Measurements from ENCODE around the gene MSMB. TPM values are rescaled to one million over a fixed set of nuclear protein-coding genes. Genes with fewer than 3 reads are reported as not detected.

MSMB gene
- total and polyA plus RNA-seq, 2 of the 4 experiments (the other 2 are of a cell fraction) = not detected

DNA sequence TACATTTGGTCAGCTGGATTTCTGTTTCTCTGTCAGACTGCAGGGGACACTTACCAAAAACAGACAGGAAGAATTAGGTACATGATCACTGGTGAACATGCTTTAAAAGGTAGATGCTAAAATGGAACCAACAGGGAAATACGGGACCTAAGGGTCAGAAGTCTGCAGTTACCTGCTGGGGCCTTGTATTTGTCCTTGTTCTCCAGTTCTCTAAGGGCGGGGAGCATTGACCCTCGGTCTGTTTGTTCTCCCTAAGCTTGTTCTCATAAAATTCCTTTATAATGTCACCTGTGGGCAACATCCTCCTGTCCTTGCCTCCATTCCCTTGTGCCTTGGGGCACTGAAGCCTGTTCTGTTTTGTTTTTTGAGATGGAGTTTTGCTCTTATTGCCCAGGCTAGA lies 29.8 kb upstream of the MSMB start:
- POLR2A ChIA-PET (ENCODE audit: unreplicated experiment) = interaction anchor here (0.6 kb wide), 1 partner anchor 53 kb away, joined by 5 read pairs; no protein-coding TSS in a partner anchor

More for the DNA sequence above, 29.8 kb upstream of the MSMB start:
- Histone ChIP-seq H3K4ac (ENCODE audit: low read depth, low read length) (no peak overlapping the region), H3K23ac (ENCODE audit: low read depth, low read length) (no peak overlapping the region), H2BK120ac (ENCODE audit: low read depth, low read length) (no peak overlapping the region), H3K9me1 (ENCODE audit: insufficient read depth, low read length) (no peaks in the 10 kb centered on the region), H3K56ac (ENCODE audit: extremely low read depth, insufficient read depth, low read length) (no peak overlapping the region), H3K4me3 (ENCODE audit: insufficient read depth, low read depth, low read length) (no peak overlapping the region), H3K18ac (ENCODE audit: low read depth, low read length) (no peak overlapping the region), H3K36me3 (ENCODE audit: control insufficient read depth, insufficient read depth, low read length) (no peaks in the 10 kb centered on the region), H3K27me3 (ENCODE audit: control insufficient read depth, insufficient read depth, low read length) (no peaks in the 10 kb centered on the region; the same call in none of the 2 replicates), H3K9ac (ENCODE audit: low read depth, low read length) (no peak overlapping the region), H4K91ac (ENCODE audit: insufficient read depth, low read depth, low read length) (no peak overlapping the region), H3K27ac (ENCODE audit: insufficient read depth, low read length) (no peak overlapping the region), H2AK9ac (replicated peaks; ENCODE audit: low read depth, low read length, poor library complexity) (no peak overlapping the region), H3K79me1 (ENCODE audit: low read depth in 1 of 2, low read length in 2 of 2) (no peaks in the 10 kb centered on the region), H4K8ac (ENCODE audit: low read depth in 2 of 2, low read length in 2 of 2) (no peak overlapping the region), H3K14ac (replicated peaks; ENCODE audit: low read depth, low read length) (no peak overlapping the region), H2BK20ac (ENCODE audit: low read depth, low read length) (no peak overlapping the region), H3K4me2 (ENCODE audit: low read depth, low read length) (no peak overlapping the region), H3K9me3 (ENCODE audit: control insufficient read depth, insufficient read depth, low read length) (no peaks in the 10 kb centered on the region), H2AFZ (replicated peaks; ENCODE audit: low read length, poor library complexity) (no peak overlapping the region), H2BK15ac (ENCODE audit: low read depth, low read length) (no peak overlapping the region), H3K4me1 (ENCODE audit: control insufficient read depth, insufficient read depth, low read length) (peaks cover 2% of the 10 kb centered on the region), H4K20me1 (ENCODE audit: insufficient read depth, low read length) (no peaks in the 10 kb centered on the region), H2AK5ac (ENCODE audit: low read depth, low read length) (no peak overlapping the region), H4K5ac (ENCODE audit: low read depth, low read length) (no peak overlapping the region), H2BK5ac (ENCODE audit: low read depth, low read length, poor library complexity, severe bottlenecking) (no peak overlapping the region)
- DNase-seq (no peak), ATAC-seq (ENCODE audit: low read depth) (no peak)
- BruUV-seq (replicated peaks) = no TSS peak
- CTCF ChIA-PET = no interaction called here
- 67% methylated on average over 2 of the region's 3 CpGs; no CpG with 5 or more reads in 1 of the 2 experiments for WGBS, 2 experiments (ENCODE audit: extremely low coverage in 2 of 2, insufficient read length in 1 of 2)
- in situ Hi-C loops (cut with MboI; ENCODE audit: low sequenced_read_pairs) (no loop called here), dilution Hi-C loops (cut with HindIII; ENCODE audit: low sequenced_read_pairs, unreplicated experiment) (no loop called here), intact Hi-C loops (cut with micrococcal nuclease) (no loop called here)
- no peak for TF ChIP-seq RCOR1 (IDR thresholded peaks at IDR 0.05; ENCODE audit: insufficient replicate concordance, low read length)
- TF ChIP-seq NFE2L2 (IDR thresholded peaks at IDR 0.05; ENCODE audit: low read depth, low read length) = no peak
- TF ChIP-seq, protein P1, sequence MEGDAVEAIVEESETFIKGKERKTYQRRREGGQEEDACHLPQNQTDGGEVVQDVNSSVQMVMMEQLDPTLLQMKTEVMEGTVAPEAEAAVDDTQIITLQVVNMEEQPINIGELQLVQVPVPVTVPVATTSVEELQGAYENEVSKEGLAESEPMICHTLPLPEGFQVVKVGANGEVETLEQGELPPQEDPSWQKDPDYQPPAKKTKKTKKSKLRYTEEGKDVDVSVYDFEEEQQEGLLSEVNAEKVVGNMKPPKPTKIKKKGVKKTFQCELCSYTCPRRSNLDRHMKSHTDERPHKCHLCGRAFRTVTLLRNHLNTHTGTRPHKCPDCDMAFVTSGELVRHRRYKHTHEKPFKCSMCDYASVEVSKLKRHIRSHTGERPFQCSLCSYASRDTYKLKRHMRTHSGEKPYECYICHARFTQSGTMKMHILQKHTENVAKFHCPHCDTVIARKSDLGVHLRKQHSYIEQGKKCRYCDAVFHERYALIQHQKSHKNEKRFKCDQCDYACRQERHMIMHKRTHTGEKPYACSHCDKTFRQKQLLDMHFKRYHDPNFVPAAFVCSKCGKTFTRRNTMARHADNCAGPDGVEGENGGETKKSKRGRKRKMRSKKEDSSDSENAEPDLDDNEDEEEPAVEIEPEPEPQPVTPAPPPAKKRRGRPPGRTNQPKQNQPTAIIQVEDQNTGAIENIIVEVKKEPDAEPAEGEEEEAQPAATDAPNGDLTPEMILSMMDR (conservative IDR thresholded peaks at IDR 0.05; ENCODE audit: low read depth, low read length) = no peak
- TF ChIP-seq BHLHE40 (IDR thresholded peaks at IDR 0.05; ENCODE audit: low read depth, low read length) = no peak
- no peak for TF ChIP-seq MAFK (IDR thresholded peaks at IDR 0.05; ENCODE audit: low read depth, low read length)
- no peak for TF ChIP-seq FOS (IDR thresholded peaks at IDR 0.05; ENCODE audit: low read depth, low read length)
- TF ChIP-seq, protein P2, sequence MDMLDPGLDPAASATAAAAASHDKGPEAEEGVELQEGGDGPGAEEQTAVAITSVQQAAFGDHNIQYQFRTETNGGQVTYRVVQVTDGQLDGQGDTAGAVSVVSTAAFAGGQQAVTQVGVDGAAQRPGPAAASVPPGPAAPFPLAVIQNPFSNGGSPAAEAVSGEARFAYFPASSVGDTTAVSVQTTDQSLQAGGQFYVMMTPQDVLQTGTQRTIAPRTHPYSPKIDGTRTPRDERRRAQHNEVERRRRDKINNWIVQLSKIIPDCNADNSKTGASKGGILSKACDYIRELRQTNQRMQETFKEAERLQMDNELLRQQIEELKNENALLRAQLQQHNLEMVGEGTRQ (IDR thresholded peaks at IDR 0.05; ENCODE audit: low read depth, low read length) = no peak
- TF ChIP-seq CEBPB (IDR thresholded peaks at IDR 0.05; ENCODE audit: low read depth, low read length) = no peak
- no peak for TF ChIP-seq RAD21 (IDR thresholded peaks at IDR 0.05; ENCODE audit: low read length)
- no peak for TF ChIP-seq RFX5 (IDR thresholded peaks at IDR 0.05; ENCODE audit: low read depth, low read length)
- no peak for TF ChIP-seq SMC3 (IDR thresholded peaks at IDR 0.05; ENCODE audit: low read depth, low read length)
